Pancreas (tissue), 10 donors: ENCODE measurements around the gene ERBIN. TPM values are rescaled to one million over a fixed set of nuclear protein-coding genes. Genes with fewer than 3 reads are reported as not detected.
"Not testable (repeated sequence)": the region's sequence is repeated elsewhere in the genome, so short reads cannot be mapped to it uniquely, and the experiment has no call there.

Experiments used
- ATAC-seq, 4 donors: fragments of 200-7000 bp; cut with Tn5 transposase; one replicate each; pipeline versions ENCODE4 v1.8.0 to v1.9.1; 2020; ENCODE audit warnings: mild to moderate bottlenecking in 4 of 4, moderate library complexity in 4 of 4
- DNase-seq, 6 donors: peaks; one replicate each; pipeline ENCODE4 v3.0.0-alpha.2; 2020
- FAIRE-seq: peaks from 2 replicates; lab custom pipeline; 2012; peaks lifted over from hg19 to GRCh38; lab: Jason Lieb, UNC
- H3K27ac ChIP-seq, 4 donors: fragments of 200-600 bp; sonication (generic); 1 replicate in 3 of 4; 2 replicates in 1 of 4; pipeline versions ENCODE4 v1.5.0 to v1.8.0; 2020
- H3K27me3 ChIP-seq, 4 donors: fragments of 200-600 bp; one replicate each; pipeline ENCODE4 v1.8.0; 2021
- H3K36me3 ChIP-seq, 3 donors: fragments of 200-600 bp; sonication (generic) in 1 of 3; one replicate each; pipeline versions ENCODE4 v1.5.0 to v1.8.0; 2020 to 2021
- H3K4me1 ChIP-seq, 3 donors: fragments of 200-600 bp; one replicate each; pipeline ENCODE4 v1.8.0; 2021
- H3K4me3 ChIP-seq, 4 donors: fragments of 200-600 bp; sonication (generic) in 2 of 4; one replicate each; pipeline versions ENCODE4 v1.5.0 to v1.8.0; 2020 to 2021
- H3K9me3 ChIP-seq, 4 donors: fragments of 200-600 bp; one replicate each; pipeline ENCODE4 v1.8.0; 2021
- WGBS, 2 donors: extraction: QIAGEN DNeasy Blood & Tissue Kit; methylation state at CpG; one replicate each; pipeline ENCODE4 v1.1.7; 2013; 5-methylcytosine and 5-hydroxymethylcytosine counted together
- intact Hi-C, 3 donors: fragments of 100-400 bp; cut with DNase I; formaldehyde crosslinking; loops; one replicate each; pipeline versions ENCODE4 v1.11.1 to v1.14.2; 2022
- polyA plus RNA-seq, 2 donors: library from polyadenylated mRNA; stranded (reverse); fragments of 200-250 nt; gene quantifications; one replicate each; pipeline ENCODE4 v1.2.3, GENCODE V29; 2013
- total RNA-seq, 6 donors: library from RNA; stranded (reverse); fragmentation: NEBNext Ultra II Directional in 4 of 6; extraction: Animal tissue kit (Norgen Biotek cat#: 25700) in 4 of 6; gene quantifications; one replicate each; pipeline versions ENCODE4 v1.2.1 to v1.2.4, GENCODE V29; 2021 to 2023
- TF ChIP-seq, protein P1 (sequence below), 4 donors: fragments of 200-600 bp; sonication (generic) in 3 of 4; IDR thresholded peaks; one replicate each; pipeline versions ENCODE4 v1.5.0 to v1.8.0; 2021; ENCODE audit warnings: antibody characterized with exemption in 4 of 4
- donor health status: healthy with polysubstance abuse.
- donor health status: DM: no; HTN: no; CAD: no; lungs with moderate emphysema.
- donor health status: DM: no; HTN: no; CAD: no.
- donor health status: control.
- donor health status: control.
- donor health status: Bipolar disorder and iron deficiency.
- donor health status: DM: yes; HTN: yes; CAD: no.
- donor health status: DM: no; HTN: no; CAD: no.
- donor health status: DM: no; HTN: no; CAD: no.
- donor health status: DM: yes; HTN: yes; CAD: no.

The ERBIN gene
- total and polyA plus RNA-seq, 8 donors, result 7.8 to 41.0 (median 25.6) TPM

- DNase-seq (no peak), ATAC-seq (no peak), FAIRE-seq (no peak)
- intact Hi-C loops, result no loop called here
- 81 to 82% methylated on average over 3 of the region's 3 CpGs for WGBS, 2 donors
- Histone ChIP-seq H3K4me1 (peaks cover 12 to 28% (median 14%) of the 10 kb centered on the region in 3 donors), H3K4me3 (no peak overlapping the region), H3K27ac (no peak overlapping the region), H3K27me3 (no peaks in the 10 kb centered on the region), H3K36me3 (no peaks in the 10 kb centered on the region), H3K9me3 (no peaks in the 10 kb centered on the region)
- TF ChIP-seq, protein P1, sequence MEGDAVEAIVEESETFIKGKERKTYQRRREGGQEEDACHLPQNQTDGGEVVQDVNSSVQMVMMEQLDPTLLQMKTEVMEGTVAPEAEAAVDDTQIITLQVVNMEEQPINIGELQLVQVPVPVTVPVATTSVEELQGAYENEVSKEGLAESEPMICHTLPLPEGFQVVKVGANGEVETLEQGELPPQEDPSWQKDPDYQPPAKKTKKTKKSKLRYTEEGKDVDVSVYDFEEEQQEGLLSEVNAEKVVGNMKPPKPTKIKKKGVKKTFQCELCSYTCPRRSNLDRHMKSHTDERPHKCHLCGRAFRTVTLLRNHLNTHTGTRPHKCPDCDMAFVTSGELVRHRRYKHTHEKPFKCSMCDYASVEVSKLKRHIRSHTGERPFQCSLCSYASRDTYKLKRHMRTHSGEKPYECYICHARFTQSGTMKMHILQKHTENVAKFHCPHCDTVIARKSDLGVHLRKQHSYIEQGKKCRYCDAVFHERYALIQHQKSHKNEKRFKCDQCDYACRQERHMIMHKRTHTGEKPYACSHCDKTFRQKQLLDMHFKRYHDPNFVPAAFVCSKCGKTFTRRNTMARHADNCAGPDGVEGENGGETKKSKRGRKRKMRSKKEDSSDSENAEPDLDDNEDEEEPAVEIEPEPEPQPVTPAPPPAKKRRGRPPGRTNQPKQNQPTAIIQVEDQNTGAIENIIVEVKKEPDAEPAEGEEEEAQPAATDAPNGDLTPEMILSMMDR (IDR thresholded peaks at IDR 0.05), result no peak
These were observed 45.3 kb downstream of the ERBIN start for GRCh38 chr5:65971643-65972042.

- H3K4me3 ChIP-seq, H3K36me3 ChIP-seq, H3K9me3 ChIP-seq, intact Hi-C loops, FAIRE-seq, H3K27ac ChIP-seq, H3K27me3 ChIP-seq, ATAC-seq, DNase-seq: not testable (repeated sequence)
- peaks cover 7 to 21% (median 12%) of the 10 kb centered on the region in 3 donors for H3K4me1 ChIP-seq
- WGBS, 2 donors, result 93 to 98% methylated on average over 3 of the region's 3 CpGs
These were observed 46.5 kb downstream of the ERBIN start for GRCh38 chr5:65972896-65973295.

- 86 to 87% methylated on average over 3 of the region's 3 CpGs for WGBS, 2 donors
- DNase-seq (no peak), ATAC-seq (no peak), FAIRE-seq (no peak)
- intact Hi-C loops, result no loop called here
- Histone ChIP-seq H3K4me1 (no peaks in the 10 kb centered on the region), H3K9me3 (no peaks in the 10 kb centered on the region), H3K36me3 (no peaks in the 10 kb centered on the region), H3K27me3 (no peaks in the 10 kb centered on the region), H3K27ac (no peak overlapping the region), H3K4me3 (no peak overlapping the region)
- TF ChIP-seq, protein P1 (IDR thresholded peaks at IDR 0.05), result no peak
These were observed 51.9 kb downstream of the ERBIN start for GRCh38 chr5:65978251-65978650.

DNA sequence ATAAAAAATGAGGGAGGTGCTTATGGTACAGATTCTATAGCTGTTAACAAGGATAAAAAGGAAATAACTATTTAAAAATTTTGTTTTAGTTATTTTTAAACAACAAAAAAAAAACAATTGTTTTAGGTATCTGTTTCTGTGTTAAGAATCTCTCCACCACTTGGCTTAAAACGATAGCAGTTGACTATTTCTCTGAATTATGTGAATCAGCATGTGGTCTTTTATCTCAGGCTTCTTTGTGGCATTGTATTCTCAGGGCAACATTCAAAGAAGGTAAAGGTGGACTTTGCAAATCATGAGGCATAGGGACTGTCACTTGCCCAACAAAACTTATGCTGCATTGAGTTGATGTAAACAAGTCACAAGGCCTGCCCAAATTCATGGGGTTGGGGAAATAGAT lies 55.2 kb downstream of the ERBIN start:
- TF ChIP-seq, protein P1 (IDR thresholded peaks at IDR 0.05), result no peak
- FAIRE-seq (no peak), ATAC-seq (no peak), DNase-seq (no peak)
- no peaks in the 10 kb centered on the region for H3K9me3 ChIP-seq
- no peaks in the 10 kb centered on the region for H3K27me3 ChIP-seq
- peaks cover 2 to 5% (median 4%) of the 10 kb centered on the region in 3 donors for H3K4me1 ChIP-seq
- intact Hi-C loops, result no loop called here
- H3K27ac ChIP-seq, result no peak overlapping the region
- H3K36me3 ChIP-seq, result no peaks in the 10 kb centered on the region
- WGBS, 2 donors, result 69 to 71% methylated on average over 1 of the region's 1 CpG
- H3K4me3 ChIP-seq, result no peak overlapping the region

DNA sequence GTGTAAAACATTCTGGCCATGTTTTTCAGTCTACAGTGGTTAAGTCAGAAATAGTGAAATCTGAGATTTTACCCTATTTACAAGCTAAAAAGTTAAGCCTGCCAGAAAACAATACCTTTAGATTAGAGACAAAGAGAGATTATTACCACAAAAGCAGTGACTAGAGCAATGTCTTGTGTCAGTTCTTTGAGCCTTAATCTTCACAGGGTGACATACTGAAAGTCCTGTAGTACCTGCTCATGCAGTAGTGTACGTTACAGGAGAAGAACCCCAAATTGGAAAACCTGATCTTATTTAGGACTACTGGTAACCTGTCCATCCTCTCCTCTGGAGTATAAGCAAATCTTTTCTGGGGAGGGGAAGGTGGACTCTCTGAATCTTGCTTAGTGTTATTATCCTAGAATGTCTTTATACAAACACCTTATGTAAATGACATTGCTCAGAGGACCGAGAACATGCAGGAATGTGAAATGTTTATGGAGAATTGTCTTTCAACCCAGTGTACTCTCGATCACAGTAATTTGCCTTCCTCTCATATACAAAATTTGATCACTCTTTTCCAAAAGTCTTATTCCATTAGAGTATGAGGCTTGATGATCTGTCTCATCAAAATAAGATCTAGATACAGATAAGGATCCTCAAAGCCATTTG lies 55.7 kb downstream of the ERBIN start:
- no peak overlapping the region for H3K4me3 ChIP-seq
- H3K36me3 ChIP-seq, result no peaks in the 10 kb centered on the region
- H3K27ac ChIP-seq, result no peak overlapping the region
- TF ChIP-seq, protein P1 (IDR thresholded peaks at IDR 0.05), result no peak
- H3K27me3 ChIP-seq, result no peaks in the 10 kb centered on the region
- 96 to 97% methylated on average over 3 of the region's 3 CpGs for WGBS, 2 donors
- intact Hi-C loops, result no loop called here
- FAIRE-seq (no peak), DNase-seq (no peak), ATAC-seq (no peak)
- H3K4me1 ChIP-seq, result peaks cover 4 to 8% (median 7%) of the 10 kb centered on the region in 3 donors
- no peaks in the 10 kb centered on the region for H3K9me3 ChIP-seq
